NCI-H446 treated with DMSO at 0.1 percent for 48 hours (cell line): ENCODE results near the gene TTLL5.

Experiments
- DNase-seq: peaks from one replicate; lab custom pipeline; 2025; lab: John Stamatoyannopoulos, UW

TTLL5 gene

DNA sequence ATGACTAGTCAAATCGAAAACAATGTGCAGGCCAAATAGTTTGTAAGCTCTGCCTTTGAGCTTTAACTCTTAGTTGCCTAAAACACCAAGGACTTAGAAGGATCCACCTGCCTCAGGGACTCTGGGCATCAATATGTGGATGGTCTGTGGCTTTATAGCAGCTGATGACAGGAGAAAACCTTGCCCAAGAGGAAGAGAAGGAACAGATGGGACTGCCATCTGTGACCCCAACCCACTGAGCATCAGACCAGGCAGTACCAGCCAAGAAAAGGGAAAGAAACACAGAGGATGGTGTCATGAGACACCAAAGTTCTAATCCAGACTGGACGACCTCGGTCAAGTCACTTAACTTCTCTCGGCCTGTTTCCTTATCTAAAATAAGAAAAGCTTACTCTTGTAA, 308.1 kb downstream of the TTLL5 start:
- DNase-seq: peak; percentile 56

DNA sequence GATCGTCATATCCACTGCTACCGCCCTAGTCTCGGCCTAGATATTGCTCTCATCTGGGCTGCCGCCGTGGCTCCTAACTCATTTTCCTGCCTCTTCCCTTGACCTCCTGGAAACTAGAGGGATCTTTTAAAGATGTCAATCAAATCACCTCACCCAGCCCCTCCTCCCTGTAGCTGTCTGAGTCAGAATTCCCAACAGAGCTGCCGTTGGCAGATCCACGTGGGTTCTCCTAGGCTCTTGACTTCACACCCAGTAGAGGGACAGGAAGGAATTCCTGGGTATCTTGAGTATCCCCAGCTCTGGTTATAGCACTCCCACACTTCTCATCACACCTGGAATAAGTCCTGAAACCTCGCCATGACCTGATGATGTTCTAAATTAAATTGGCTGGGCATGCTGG, 308.8 kb downstream of the TTLL5 start:
- DNase-seq: no peak

DNA sequence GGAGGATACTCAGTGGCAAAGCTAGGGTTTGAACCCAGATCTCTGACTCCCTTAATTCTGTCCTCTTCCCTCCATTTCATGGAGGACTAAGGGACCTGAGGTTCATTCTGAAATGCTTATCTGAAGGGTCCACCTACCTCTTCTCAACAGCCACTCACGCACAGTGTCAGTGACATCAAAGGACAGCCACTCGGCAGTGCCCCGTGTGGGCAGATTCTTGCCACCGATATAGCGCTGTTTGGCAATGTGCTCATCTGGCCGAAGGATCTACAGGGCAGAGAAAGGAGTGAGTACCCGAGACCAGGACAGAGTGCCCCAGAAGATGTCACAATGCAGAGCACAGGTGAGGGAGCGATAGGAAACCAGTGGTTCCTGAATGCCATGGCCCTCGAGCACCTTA, 309.9 kb downstream of the TTLL5 start:
- DNase-seq: no peak

GRCh38 chr14:75971509-75971908, 310.5 kb downstream of the TTLL5 start:
- no peak for DNase-seq

DNA sequence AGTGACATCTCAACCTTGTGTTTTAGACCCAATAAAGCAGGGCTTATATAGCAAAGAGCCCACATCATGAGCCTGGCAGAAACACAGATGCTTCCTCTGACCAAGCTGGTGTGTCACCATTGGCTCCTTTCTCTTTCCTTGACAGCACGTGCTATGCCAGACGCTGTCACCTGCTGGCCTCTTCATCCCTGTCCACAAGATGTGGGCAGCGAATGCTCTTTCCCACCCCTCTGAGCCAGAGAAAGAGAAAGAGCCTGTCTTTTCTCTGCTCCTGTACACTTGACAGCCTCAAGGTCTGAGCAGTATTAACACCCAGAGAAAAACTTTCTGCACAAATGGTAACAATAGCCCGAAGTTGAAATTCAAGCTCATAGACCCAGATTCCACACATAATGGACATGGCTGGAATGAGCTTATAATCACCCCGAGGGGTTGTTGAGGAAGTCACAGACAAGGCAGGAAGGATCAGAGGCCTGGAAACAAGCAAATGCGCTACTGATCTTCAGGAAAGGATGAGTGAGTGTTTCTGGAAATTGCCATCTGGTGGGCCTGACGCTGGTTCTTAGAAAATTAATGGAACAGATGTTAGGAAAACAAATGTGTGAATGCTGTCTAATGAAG, 311.9 kb downstream of the TTLL5 start:
- DNase-seq: peak; percentile 88

- DNase-seq: no peak
These were observed 316.0 kb downstream of the TTLL5 start for GRCh38 chr14:75976826-75977581.

GRCh38 chr14:75977582-75977943, 316.5 kb downstream of the TTLL5 start:
- DNase-seq: no peak

DNA sequence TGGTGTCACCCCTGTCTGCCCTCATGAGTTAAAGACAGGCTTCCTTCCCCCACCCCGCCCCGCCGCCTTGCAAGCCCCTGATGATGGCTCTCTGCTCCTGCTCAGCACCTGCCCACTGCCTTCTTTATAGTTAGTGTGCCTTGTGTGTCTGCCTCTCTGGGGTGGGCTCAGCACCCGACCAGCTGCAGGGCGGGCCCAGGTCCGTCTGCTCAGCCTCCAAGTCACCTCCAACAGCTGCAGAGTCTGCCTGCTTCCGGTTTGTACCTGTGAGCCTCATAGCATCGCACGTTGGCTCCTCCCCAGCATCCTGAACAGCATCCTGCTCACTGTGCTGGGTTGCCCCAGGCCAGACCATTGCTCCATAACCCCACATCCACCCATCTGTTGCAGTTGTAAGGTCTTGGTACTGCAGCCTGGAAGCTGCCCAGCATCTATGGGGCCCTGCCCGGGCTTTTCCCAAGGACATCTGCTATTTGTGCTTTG, 317.2 kb downstream of the TTLL5 start:
- no peak for DNase-seq

GRCh38 chr14:75979071-75979571, 318.1 kb downstream of the TTLL5 start:
- DNase-seq: no peak

GRCh38 chr14:75979648-75980565, 318.9 kb downstream of the TTLL5 start:
- no peak for DNase-seq

GRCh38 chr14:75980856-75981255, 319.8 kb downstream of the TTLL5 start:
- no peak for DNase-seq

- DNase-seq: peak; percentile 60
These were observed 320.6 kb downstream of the TTLL5 start, which contains the start of gene TGFB3 for GRCh38 chr14:75981426-75982265. TGFB3 (minus strand) TSS chr14:75981995; CDS start chr14:75980893, 1,102 bp downstream.

DNA sequence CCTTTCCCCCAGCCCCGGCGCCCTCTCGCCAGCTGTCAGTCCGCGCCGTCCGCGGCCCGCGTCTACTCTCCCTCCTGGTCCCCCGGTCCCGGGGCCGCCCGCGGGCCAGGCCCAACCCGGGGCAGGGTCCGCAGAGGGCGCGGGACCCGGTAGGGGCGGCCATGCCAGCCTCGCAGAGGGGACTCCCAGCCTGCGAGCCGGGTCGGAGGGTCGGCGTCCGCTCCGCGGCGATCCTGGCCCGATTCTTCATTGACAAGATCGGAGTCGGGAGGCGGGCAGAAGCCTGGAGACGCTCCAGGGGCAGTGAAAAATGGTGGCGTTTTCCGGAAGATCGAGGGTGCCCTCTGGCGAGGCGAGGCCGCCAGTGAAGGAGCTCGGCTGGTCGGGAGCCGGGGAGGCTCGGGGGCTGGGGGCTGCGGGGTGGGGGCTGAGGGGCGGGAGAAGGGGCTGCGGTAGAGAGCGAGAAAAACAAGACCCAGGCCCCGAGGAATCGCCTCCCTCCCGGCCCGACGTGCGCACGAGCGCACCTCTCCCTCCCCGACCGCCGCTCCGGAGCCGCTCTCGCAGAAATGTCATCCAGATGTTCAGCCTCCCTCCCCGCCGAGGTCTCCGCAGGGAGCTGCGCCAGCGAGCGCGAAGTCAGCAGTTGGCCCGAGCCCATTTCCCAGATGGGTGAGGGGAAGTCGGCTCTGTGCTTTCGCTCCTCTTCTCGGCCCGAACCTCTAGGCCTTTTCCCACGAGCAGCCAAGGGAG, 321.4 kb downstream of the TTLL5 start:
- DNase-seq: peak; percentile 54

GRCh38 chr14:75983019-75983358, 321.9 kb downstream of the TTLL5 start:
- DNase-seq: no peak

- no peak for DNase-seq
These were observed 323.6 kb downstream of the TTLL5 start for GRCh38 chr14:75984674-75985073.

GRCh38 chr14:75985618-75986438, 324.8 kb downstream of the TTLL5 start, which contains the start of gene IFT43:
IFT43 (plus strand) TSS chr14:75985763; CDS start chr14:75985787, 24 bp downstream.
- no peak for DNase-seq

- DNase-seq: no peak
These were observed 325.4 kb downstream of the TTLL5 start for GRCh38 chr14:75986439-75986765.

GRCh38 chr14:75987201-75987970, 326.3 kb downstream of the TTLL5 start:
- no peak for DNase-seq

GRCh38 chr14:75989134-75989533, 328.1 kb downstream of the TTLL5 start:
- DNase-seq: no peak
